ENCODE data around the gene GIT1. TPM values are rescaled to one million over a fixed set of nuclear protein-coding genes. Genes with fewer than 3 reads are reported as not detected.

The GIT1 gene
- total RNA-seq, 1 donor from 2014 or later: 54.9 TPM

GRCh38 chr17:29595107-29595942 is 5.9 kb upstream of the GIT1 start:
- H3K4me1 Mint-ChIP-seq (ENCODE audit: low read depth): peaks cover 15% of the 10 kb centered on the region

GRCh38 chr17:29594519-29595090 is 5.2 kb upstream of the GIT1 start:
- H3K27me3 Mint-ChIP-seq: peaks cover 7% of the 10 kb centered on the region
- H3K36me3 Mint-ChIP-seq (ENCODE audit: insufficient read depth): no peaks in the 10 kb centered on the region
- no peaks in the 10 kb centered on the region for H3K9me3 Mint-ChIP-seq (ENCODE audit: low read depth)
- peak overlapping the region; percentile 75 for H3K4me3 Mint-ChIP-seq (ENCODE audit: low read depth)
- peaks cover 20% of the 10 kb centered on the region for H3K4me1 Mint-ChIP-seq (ENCODE audit: low read depth)
- DNase-seq (ENCODE audit: low spot score, unreplicated experiment): no peak
- no peak for TF ChIP-seq CTCF (IDR thresholded peaks at IDR 0.05; ENCODE audit: unreplicated experiment)
- no peak overlapping the region for H3K27ac Mint-ChIP-seq

More at GRCh38 chr17:29595107-29595942, 5.9 kb upstream of the GIT1 start:
- Mint-ChIP-seq H3K36me3 (ENCODE audit: insufficient read depth) (no peaks in the 10 kb centered on the region), H3K9me3 (ENCODE audit: low read depth) (no peaks in the 10 kb centered on the region), H3K27ac (no peak overlapping the region), H3K4me3 (ENCODE audit: low read depth) (no peak overlapping the region), H3K27me3 (peaks cover 7% of the 10 kb centered on the region)
- TF ChIP-seq CTCF (IDR thresholded peaks at IDR 0.05; ENCODE audit: unreplicated experiment): no peak
- DNase-seq (ENCODE audit: low spot score, unreplicated experiment): no peak

- Mint-ChIP-seq H3K36me3 (ENCODE audit: insufficient read depth) (no peaks in the 10 kb centered on the region), H3K27ac (no peak overlapping the region), H3K4me1 (ENCODE audit: low read depth) (peaks cover 20% of the 10 kb centered on the region), H3K27me3 (no peaks in the 10 kb centered on the region), H3K9me3 (ENCODE audit: low read depth) (no peaks in the 10 kb centered on the region), H3K4me3 (ENCODE audit: low read depth) (peak overlapping the region; percentile 75)
- peak; percentile 20 for TF ChIP-seq CTCF (IDR thresholded peaks at IDR 0.05; ENCODE audit: unreplicated experiment)
- DNase-seq (ENCODE audit: low spot score, unreplicated experiment): no peak
Measured at GRCh38 chr17:29593591-29594518, 4.4 kb upstream of the GIT1 start.

GRCh38 chr17:29592850-29593551 is 3.6 kb upstream of the GIT1 start, which contains the start of gene ANKRD13B:
Gene ANKRD13B (plus strand): TSS chr17:29593132. CDS start chr17:29593622, 490 bp downstream.
- Mint-ChIP-seq H3K4me1 (ENCODE audit: low read depth) (peaks cover 24% of the 10 kb centered on the region), H3K4me3 (ENCODE audit: low read depth) (peak within 1 kb of the TSS; percentile 75), H3K27ac (peak within 1 kb of the TSS; percentile 95), H3K27me3 (no peaks in the 10 kb centered on the region), H3K9me3 (ENCODE audit: low read depth) (no peaks in the 10 kb centered on the region), H3K36me3 (ENCODE audit: insufficient read depth) (no peaks in the 10 kb centered on the region)
- no peak for DNase-seq (ENCODE audit: low spot score, unreplicated experiment)
- TF ChIP-seq CTCF (IDR thresholded peaks at IDR 0.05; ENCODE audit: unreplicated experiment): no peak

Measured in progenitor cell of endocrine pancreas (in vitro differentiated cells).